ENCODE results near the gene RABL2A.
"Not testable (repeated sequence)": the region's sequence is repeated elsewhere in the genome, so short reads cannot be mapped to it uniquely, and the experiment has no call there.

RABL2A gene

DNA sequence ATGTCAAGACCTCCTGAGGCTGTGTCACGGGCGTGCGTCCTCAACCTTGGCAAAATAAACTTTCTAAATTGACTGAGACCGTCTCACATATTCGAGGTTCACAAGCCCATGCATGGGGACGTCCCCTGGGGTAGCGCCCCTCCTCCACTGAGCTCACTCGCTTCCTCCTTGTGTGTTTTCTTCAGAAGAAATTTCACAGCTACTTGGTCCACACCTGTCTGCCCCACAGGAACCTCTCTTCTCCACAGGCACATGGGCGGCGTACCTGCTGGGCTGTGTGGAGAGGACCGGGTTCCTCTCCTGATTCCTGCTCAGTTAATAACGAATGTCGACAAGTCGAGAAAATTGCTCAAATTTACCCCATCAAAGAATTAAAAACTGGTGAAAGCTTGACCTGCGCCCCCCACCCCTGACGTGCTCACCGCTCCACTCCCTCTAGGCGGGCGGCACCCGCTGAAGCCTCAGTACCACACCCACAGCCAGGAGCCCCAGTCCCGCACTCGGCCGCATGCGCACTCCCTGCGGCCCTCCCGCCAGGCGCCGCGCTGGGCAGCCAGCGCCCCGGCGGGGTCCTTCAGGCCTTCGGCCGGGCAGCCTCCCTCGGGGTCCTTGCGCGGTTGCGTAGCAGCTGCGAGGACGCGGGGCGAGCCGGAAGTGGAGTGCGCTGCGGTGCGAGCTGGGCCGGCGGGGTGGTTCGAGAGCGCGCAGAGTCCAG is at the start of gene RABL2A:
Gene RABL2A (plus strand): TSS at position 651 of the 715 bp plus-strand sequence. CDS start 1,341 bp downstream, outside the sequence.
- not testable (repeated sequence) for DNase-seq

- DNase-seq: not testable (repeated sequence)
Observed at GRCh38 chr2:113578508-113578907, 48.6 kb upstream of the RABL2A start.

- DNase-seq: not testable (repeated sequence)
Observed at GRCh38 chr2:113582473-113582872, 44.6 kb upstream of the RABL2A start.

DNA sequence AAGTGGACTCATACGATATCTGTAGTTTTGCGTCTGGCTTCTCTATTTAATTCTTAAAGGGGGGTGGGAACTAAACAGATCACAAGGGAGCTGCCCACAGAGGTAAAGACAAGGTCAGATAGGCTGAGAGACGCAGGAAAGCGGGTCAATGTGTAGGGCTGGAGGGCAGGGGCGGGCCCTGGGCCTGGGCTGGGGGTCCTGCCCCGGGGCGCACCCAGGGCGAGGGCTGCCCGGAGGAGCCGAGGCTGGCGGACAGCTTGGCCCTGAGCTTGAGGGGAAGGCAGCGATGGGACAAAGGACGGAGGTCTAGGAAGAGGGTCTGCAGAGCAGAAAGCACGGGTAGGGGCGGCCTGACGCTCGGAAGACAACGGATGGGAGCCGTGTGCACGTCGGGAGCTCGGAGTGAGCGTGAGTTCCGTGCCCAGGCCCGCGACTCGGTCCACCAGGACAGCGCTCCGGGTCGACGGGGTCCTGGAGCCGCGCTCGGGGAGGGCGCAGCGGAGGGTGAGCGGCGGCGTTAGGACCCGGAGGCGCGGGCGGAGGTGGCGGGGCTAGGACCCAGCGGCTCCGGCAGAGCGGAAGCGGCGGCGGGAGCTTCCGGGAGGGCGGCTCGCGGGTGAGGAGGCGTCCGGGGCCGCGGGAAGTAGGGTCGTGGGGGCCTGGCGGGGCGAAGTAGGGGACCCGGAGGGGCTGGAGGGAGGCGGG is 43.4 kb upstream of the RABL2A start:
- not testable (repeated sequence) for DNase-seq

- DNase-seq: not testable (repeated sequence)
Observed at GRCh38 chr2:113584311-113585092, 42.6 kb upstream of the RABL2A start.

DNA sequence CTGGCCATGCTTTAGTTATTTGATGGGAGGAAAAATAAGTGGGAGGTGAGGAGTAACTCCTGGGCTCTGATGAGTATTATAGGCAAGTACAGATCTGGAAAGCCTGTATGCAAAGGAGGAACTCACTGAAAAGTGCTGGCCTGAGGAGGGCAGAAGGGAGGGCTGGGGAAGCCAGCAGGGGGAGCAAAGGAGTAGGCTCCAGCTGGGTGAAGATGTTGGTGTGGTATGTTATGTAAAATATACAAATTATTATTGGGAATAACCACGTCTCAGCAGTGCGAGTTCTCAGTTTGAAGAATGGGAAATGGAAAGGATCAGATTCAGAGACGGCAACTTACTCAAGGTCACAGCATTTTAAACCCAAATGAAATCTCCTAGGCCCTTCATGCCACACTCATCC is 39.9 kb upstream of the RABL2A start:
- not testable (repeated sequence) for DNase-seq

GRCh38 chr2:113589591-113589990 is 37.5 kb upstream of the RABL2A start:
- DNase-seq: not testable (repeated sequence)

- not testable (repeated sequence) for DNase-seq
Observed at GRCh38 chr2:113591926-113592325, 35.1 kb upstream of the RABL2A start.

DNA sequence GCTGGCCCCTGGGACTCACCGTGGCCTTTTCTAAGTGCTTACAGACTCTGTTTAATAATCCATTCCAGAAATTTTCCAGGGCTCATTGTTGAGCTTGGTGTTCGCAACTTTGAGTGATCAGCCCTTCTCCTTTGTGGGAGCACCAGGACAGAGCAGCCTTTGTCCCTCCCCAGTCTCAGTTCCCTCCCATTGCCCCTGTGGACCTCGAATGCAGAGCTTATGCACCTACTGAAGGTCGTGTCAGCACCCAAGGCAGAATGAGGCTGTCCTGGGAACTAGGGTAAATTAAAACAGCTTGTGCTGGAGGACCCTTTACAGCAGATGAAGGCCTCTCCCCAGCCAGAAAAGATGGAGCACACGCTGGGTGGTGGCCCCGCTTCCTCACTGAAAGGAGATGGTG is 33.8 kb upstream of the RABL2A start:
- not testable (repeated sequence) for DNase-seq

DNA sequence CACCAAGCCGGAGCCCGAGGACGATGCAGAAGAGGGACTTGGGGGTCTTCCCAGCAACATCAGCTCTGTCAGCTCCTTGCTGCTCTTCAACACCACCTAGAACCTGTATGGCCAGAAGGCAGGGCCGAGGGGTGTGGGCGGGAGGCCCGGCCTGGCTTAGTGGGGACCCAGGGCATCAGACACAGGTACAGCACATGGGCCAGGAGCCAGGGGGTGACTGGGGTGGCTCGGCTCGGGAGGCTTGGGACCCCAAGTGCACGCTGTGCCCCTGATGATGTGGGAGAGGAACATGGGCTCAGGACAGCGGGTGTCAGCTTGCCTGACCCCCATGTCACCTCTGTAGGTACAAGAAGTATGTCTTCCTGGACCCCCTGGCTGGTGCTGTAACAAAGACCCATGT is 31.3 kb upstream of the RABL2A start:
- DNase-seq: not testable (repeated sequence)

GRCh38 chr2:113597164-113597563 is 29.9 kb upstream of the RABL2A start:
- DNase-seq: not testable (repeated sequence)

GRCh38 chr2:113597572-113597971 is 29.5 kb upstream of the RABL2A start:
- not testable (repeated sequence) for DNase-seq

GRCh38 chr2:113598180-113598579 is 28.9 kb upstream of the RABL2A start:
- not testable (repeated sequence) for DNase-seq

DNA sequence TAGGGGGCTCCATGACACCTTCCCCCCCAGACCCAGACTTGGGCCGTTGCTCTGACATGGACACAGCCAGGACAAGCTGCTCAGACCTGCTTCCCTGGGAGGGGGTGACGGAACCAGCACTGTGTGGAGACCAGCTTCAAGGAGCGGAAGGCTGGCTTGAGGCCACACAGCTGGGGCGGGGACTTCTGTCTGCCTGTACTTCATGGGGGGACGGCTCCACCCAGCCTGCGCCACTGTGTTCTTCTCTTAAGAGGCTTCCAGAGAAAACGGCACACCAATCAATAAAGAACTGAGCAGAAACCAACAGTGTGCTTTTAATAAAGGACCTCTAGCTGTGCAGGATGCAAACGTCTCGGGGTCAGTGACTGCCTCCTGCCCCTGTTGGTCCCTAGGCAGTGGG is 28.3 kb upstream of the RABL2A start:
- not testable (repeated sequence) for DNase-seq

GRCh38 chr2:113599208-113599607 is 27.9 kb upstream of the RABL2A start:
- not testable (repeated sequence) for DNase-seq

DNA sequence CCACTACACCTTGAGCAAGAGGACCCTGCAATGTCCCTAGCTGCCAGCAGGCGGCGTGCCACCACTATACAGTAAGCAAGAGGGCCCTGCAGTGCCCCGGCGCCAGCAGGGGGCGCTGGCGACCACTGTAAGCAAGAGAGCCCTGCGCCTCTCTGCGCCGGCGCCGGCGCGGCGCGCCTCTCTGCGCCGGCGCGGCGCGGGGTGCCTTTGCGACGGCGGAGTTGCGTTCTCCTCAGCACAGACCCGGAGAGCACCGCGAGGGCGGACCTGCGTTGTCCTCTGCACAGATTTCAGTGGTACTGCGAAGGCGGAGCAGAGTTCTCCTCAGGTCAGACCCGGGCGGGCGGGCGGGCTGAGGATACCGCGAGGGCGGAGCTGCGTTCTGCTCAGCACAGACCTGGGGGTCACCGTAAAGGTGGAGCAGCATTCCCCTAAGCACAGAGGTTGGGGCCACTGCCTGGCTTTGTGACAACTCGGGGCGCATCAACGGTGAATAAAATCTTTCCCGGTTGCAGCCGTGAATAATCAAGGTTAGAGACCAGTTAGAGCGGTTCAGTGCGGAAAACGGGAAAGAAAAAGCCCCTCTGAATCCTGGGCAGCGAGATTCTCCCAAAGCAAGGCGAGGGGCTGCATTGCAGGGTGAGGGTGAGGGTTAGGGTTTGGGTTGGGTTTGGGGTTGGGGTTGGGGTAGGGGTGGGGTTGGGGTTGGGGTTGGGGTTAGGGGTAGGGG is 24.9 kb upstream of the RABL2A start:
- DNase-seq: not testable (repeated sequence)

DNA sequence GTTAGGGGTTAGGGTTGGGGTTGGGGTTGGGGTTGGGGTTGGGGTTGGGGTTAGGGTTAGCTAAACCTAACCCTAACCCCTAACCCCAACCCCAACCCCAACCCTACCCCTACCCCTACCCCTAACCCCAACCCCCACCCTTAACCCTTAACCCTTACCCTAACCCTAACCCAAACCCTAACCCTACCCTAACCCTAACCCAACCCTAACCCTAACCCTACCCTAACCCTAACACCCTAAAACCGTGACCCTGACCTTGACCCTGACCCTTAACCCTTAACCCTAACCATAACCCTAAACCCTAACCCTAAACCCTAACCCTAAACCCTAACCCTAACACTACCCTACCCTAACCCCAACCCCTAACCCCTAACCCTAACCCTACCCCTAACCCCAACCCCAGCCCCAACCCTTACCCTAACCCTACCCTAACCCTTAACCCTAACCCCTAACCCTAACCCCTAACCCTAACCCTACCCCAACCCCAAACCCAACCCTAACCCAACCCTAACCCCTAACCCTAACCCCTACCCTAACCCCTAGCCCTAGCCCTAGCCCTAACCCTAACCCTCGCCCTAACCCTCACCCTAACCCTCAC is 24.1 kb upstream of the RABL2A start:
- DNase-seq: no peak

GRCh38 chr2:113603467-113604084 is 23.5 kb upstream of the RABL2A start:
- not testable (repeated sequence) for DNase-seq

DNA sequence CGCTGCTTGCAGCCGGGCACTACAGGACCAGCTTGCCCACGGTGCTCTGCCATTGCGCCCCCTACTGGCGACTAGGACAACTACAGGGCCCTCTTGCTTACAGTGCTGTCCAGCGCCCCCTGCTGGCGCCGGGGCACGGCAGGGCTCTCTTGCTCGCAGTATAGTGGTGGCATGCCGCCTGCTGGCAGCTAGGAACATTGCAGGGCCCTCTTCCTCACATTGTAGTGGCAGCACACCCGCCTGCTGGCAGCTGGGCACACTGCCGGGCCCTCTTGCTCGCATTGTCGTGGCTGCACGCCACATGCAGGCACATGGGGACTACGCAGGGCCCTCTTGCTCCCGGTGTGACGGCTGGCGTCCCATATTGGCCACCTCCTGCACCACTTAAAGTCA is 23.0 kb upstream of the RABL2A start:
- DNase-seq: not testable (repeated sequence)

DNA sequence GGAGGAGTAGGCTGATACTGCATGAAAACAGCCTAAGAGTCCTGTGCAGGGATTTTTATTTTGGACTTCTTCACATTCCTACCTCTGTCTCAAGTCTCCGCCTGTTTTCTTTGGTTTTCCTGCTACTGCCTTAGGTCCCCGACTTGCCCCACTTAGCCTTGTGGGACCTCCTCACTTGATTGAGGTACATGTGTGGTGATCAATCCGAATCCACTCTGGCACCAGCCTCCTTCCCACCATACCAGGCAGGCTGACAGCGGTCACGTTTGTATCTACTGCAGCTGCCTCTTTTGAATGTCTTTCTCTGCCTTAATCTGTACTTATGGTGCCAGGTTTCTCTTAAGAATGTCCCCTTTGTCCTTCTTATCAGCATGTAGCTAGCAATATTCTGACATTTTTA is 22.4 kb upstream of the RABL2A start:
- DNase-seq: not testable (repeated sequence)

GRCh38 chr2:113606036-113606435 is 21.0 kb upstream of the RABL2A start:
- DNase-seq: not testable (repeated sequence)

- not testable (repeated sequence) for DNase-seq
Observed at GRCh38 chr2:113609822-113610221, 17.2 kb upstream of the RABL2A start.
